OCI-M2 (cell line): Measurements from ENCODE around the gene IFRD2.

ENCODE experiments used
- DNase-seq: peaks from one replicate; lab custom pipeline; 2025; ENCODE audit not compliant: unreplicated experiment; lab: John Stamatoyannopoulos, UW

Gene IFRD2

GRCh38 chr3:50292159-50293078, at the start of gene IFRD2:
TSS of gene IFRD2 (minus strand) at chr3:50292429. CDS start at chr3:50292274, 155 bp downstream.
- DNase-seq: peak; percentile 44

GRCh38 chr3:50341537-50341936, 49.3 kb upstream of the IFRD2 start:
- DNase-seq: no peak

- no peak for DNase-seq
These were observed 48.5 kb upstream of the IFRD2 start, which contains the start of gene RASSF1 for GRCh38 chr3:50340448-50341329. TSS of gene RASSF1 (minus strand) at chr3:50340836. CDS start at chr3:50340805, 31 bp downstream.

GRCh38 chr3:50340147-50340447, 47.9 kb upstream of the IFRD2 start:
- DNase-seq: no peak

GRCh38 chr3:50339485-50340146, 47.4 kb upstream of the IFRD2 start:
- DNase-seq: no peak

- no peak for DNase-seq
These were observed 46.7 kb upstream of the IFRD2 start for GRCh38 chr3:50338965-50339364.

- DNase-seq: peak; percentile 63
These were observed 45.1 kb upstream of the IFRD2 start for GRCh38 chr3:50337175-50337861.

- no peak for DNase-seq
These were observed 44.4 kb upstream of the IFRD2 start for GRCh38 chr3:50336452-50337174.

- DNase-seq: no peak
These were observed 42.3 kb upstream of the IFRD2 start for GRCh38 chr3:50334339-50335075.

GRCh38 chr3:50333744-50334328, 41.6 kb upstream of the IFRD2 start:
- no peak for DNase-seq

- DNase-seq: no peak
These were observed 39.2 kb upstream of the IFRD2 start for GRCh38 chr3:50331364-50331907.

- no peak for DNase-seq
These were observed 38.1 kb upstream of the IFRD2 start for GRCh38 chr3:50330330-50330729.

GRCh38 chr3:50327943-50328691, 35.9 kb upstream of the IFRD2 start, which contains the start of gene TUSC2:
TSS of gene TUSC2 (minus strand) at chr3:50328223. CDS start at chr3:50328099, 124 bp downstream.
- DNase-seq: peak; percentile 79

- no peak for DNase-seq
These were observed 34.9 kb upstream of the IFRD2 start for GRCh38 chr3:50327129-50327528.

GRCh38 chr3:50326182-50326541, 33.9 kb upstream of the IFRD2 start:
- no peak for DNase-seq

GRCh38 chr3:50325497-50326181, 33.4 kb upstream of the IFRD2 start:
- no peak for DNase-seq

- no peak for DNase-seq
These were observed 32.9 kb upstream of the IFRD2 start for GRCh38 chr3:50325113-50325480.
